PFSK-1 (cell line): ENCODE measurements around the gene SETBP1.

Experiments used
- FOXP2 ChIP-seq: optimal IDR thresholded peaks from 2 replicates; pipeline ENCODE3; 2011; ENCODE audit warnings: borderline replicate concordance, control low read depth, inconsistent platforms; ENCODE audit not compliant: insufficient read depth; ENCODE audit errors: extremely low read length, extremely low read depth
- POLR2AphosphoS5 ChIP-seq: IDR thresholded peaks from 2 replicates; pipeline ENCODE4 v1.6.1; 2012; ENCODE audit warnings: low read depth, mild to moderate bottlenecking, control low read depth, low read length, moderate library complexity
- SIN3A ChIP-seq: IDR thresholded peaks from 2 replicates; pipeline ENCODE4 v1.6.1; 2012; ENCODE audit warnings: mild to moderate bottlenecking, low read length, moderate library complexity, borderline replicate concordance; ENCODE audit not compliant: insufficient read depth
- TAF1 ChIP-seq: IDR thresholded peaks from 2 replicates; pipeline ENCODE4 v1.6.1; 2012; ENCODE audit warnings: low read length, control low read depth, borderline replicate concordance; ENCODE audit not compliant: insufficient read depth
- TF ChIP-seq, protein P1 (sequence below), 2 experiments: IDR thresholded peaks; 2 replicates each; pipeline versions ENCODE4 v1.6.1 to v1.8.0; 2011 to 2012; ENCODE audit warnings: low read depth in 2 of 2, low read length in 2 of 2, control low read depth in 1 of 2, inconsistent platforms in 1 of 2, mild to moderate bottlenecking in 1 of 2, moderate library complexity in 1 of 2; ENCODE audit not compliant: insufficient read depth in 1 of 2

SETBP1 gene

GRCh38 chr18:44885507-44885906 lies 204.8 kb downstream of the SETBP1 start:
- TF ChIP-seq SIN3A (no peak), POLR2AphosphoS5 (no peak), FOXP2 (no peak), TAF1 (no peak)
- TF ChIP-seq, protein P1, sequence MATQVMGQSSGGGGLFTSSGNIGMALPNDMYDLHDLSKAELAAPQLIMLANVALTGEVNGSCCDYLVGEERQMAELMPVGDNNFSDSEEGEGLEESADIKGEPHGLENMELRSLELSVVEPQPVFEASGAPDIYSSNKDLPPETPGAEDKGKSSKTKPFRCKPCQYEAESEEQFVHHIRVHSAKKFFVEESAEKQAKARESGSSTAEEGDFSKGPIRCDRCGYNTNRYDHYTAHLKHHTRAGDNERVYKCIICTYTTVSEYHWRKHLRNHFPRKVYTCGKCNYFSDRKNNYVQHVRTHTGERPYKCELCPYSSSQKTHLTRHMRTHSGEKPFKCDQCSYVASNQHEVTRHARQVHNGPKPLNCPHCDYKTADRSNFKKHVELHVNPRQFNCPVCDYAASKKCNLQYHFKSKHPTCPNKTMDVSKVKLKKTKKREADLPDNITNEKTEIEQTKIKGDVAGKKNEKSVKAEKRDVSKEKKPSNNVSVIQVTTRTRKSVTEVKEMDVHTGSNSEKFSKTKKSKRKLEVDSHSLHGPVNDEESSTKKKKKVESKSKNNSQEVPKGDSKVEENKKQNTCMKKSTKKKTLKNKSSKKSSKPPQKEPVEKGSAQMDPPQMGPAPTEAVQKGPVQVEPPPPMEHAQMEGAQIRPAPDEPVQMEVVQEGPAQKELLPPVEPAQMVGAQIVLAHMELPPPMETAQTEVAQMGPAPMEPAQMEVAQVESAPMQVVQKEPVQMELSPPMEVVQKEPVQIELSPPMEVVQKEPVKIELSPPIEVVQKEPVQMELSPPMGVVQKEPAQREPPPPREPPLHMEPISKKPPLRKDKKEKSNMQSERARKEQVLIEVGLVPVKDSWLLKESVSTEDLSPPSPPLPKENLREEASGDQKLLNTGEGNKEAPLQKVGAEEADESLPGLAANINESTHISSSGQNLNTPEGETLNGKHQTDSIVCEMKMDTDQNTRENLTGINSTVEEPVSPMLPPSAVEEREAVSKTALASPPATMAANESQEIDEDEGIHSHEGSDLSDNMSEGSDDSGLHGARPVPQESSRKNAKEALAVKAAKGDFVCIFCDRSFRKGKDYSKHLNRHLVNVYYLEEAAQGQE (IDR thresholded peaks at IDR 0.05; ENCODE audit: insufficient read depth in 1 of 2, low read depth in 2 of 2, low read length in 2 of 2): no peak

GRCh38 chr18:44887227-44887631 lies 206.5 kb downstream of the SETBP1 start:
- TF ChIP-seq TAF1 (no peak), FOXP2 (no peak)

GRCh38 chr18:44889111-44889510 lies 208.4 kb downstream of the SETBP1 start:
- TF ChIP-seq FOXP2 (no peak), SIN3A (no peak), TAF1 (no peak), POLR2AphosphoS5 (no peak)
- TF ChIP-seq, protein P1 (IDR thresholded peaks at IDR 0.05; ENCODE audit: insufficient read depth in 1 of 2, low read depth in 2 of 2, low read length in 2 of 2): no peak

DNA sequence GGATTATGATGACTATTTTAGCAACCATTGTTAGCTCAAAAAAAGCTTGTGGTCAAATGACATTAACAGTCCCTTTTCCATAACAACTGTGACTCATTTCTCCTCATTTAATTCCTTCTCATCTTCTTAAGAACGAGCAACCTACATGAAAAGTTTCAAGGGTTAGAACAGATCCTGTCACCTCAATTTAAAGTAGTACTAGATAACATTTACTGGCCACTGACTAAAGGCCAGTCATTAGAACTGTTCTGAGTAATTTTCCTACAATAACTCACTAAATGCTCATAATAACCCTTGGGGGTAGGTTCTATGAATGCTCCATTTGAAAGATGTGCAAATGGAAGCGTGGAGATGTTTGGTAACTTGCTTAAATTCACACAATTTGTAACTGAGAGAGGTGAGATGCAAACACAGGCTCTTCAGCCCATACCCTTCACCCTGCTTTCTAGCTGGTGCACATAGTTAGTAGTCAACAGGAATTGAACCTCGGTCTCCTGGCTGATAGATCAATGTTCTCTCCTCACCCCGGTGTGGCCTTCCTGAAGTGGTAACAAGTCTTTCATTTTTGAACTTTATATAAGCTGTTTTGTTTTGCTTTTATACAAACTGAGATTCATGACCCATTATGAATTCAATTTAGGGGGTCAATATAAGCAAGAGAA lies 212.5 kb downstream of the SETBP1 start:
- no peak for TF ChIP-seq TAF1
- no peak for TF ChIP-seq SIN3A
- no peak for TF ChIP-seq POLR2AphosphoS5
- TF ChIP-seq, protein P1 (IDR thresholded peaks at IDR 0.05; ENCODE audit: insufficient read depth in 1 of 2, low read depth in 2 of 2, low read length in 2 of 2): no peak
- TF ChIP-seq FOXP2: no peak

- no peak for TF ChIP-seq SIN3A
- TF ChIP-seq TAF1: no peak
- TF ChIP-seq, protein P1 (IDR thresholded peaks at IDR 0.05; ENCODE audit: insufficient read depth in 1 of 2, low read depth in 2 of 2, low read length in 2 of 2): no peak
- no peak for TF ChIP-seq FOXP2
- no peak for TF ChIP-seq POLR2AphosphoS5
Measured at GRCh38 chr18:44893966-44894365, 213.3 kb downstream of the SETBP1 start.
